Fibroblast of villous mesenchyme (primary cell): ENCODE data around the gene FAM13A. TPM values are rescaled to one million over a fixed set of nuclear protein-coding genes. Genes with fewer than 3 reads are reported as not detected.

ENCODE experiments used
- DNase-seq: peaks from one replicate; pipeline ENCODE4 v3.0.0-alpha.2; 2010; ENCODE audit warnings: low read depth
- H3K4me3 ChIP-seq: 2 replicates; pipeline ENCODE4 v1.5.1; 2011; ENCODE audit warnings: low read depth, mild to moderate bottlenecking, low read length
- CTCF ChIP-seq: IDR thresholded peaks from 2 replicates; pipeline ENCODE4 v1.5.1; 2012; ENCODE audit warnings: low read depth, mild to moderate bottlenecking, low read length; ENCODE audit not compliant: insufficient read depth
- total RNA-seq: library from RNA; depleted of rRNA; stranded (reverse); fragments of >200 nt; gene quantifications from 2 replicates; pipeline ENCODE4 v1.2.3, GENCODE V29; 2012

FAM13A gene
- total RNA-seq, 1 donor, result 34.1 TPM

DNA sequence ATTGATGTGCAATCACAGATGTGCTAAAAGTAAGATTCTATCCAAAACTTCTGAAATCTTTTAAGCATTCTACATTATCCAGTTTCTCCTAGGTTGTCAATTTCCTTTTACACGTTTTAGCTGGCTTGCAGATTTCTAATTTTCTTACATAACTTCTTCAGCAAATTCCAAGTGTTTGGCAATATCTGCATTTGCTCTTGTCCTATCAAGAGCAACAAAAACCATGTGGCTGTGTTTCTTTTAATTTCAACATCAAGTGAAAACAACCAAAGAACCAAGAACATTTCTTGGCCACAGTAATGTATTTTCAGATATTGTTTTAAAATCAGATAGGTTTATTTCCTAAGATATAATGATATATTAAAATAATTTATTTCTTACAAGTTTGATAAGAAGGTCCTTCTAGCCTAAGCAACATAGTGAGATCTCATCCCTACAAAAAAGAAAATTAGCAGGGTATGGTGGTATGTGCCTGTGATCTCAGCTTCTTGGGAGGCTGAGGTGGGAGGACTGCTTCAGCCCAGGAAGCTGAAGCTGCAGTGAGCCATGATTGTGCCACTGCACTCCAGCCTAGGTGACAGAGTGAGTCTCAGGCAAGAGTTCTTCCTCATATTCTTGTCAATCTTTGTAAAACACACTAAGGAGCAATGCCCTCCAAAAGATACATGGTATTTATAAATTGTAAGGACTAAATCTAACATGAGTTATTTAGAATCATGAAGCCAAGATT lies 228.0 kb downstream of the FAM13A start:
- H3K4me3 ChIP-seq, result no peak overlapping the region
- peak; percentile 80 for DNase-seq
- no peak for TF ChIP-seq CTCF

GRCh38 chr4:88827442-88827841 lies 229.5 kb downstream of the FAM13A start:
- no peak for TF ChIP-seq CTCF
- H3K4me3 ChIP-seq, result no peak overlapping the region
- DNase-seq, result no peak

DNA sequence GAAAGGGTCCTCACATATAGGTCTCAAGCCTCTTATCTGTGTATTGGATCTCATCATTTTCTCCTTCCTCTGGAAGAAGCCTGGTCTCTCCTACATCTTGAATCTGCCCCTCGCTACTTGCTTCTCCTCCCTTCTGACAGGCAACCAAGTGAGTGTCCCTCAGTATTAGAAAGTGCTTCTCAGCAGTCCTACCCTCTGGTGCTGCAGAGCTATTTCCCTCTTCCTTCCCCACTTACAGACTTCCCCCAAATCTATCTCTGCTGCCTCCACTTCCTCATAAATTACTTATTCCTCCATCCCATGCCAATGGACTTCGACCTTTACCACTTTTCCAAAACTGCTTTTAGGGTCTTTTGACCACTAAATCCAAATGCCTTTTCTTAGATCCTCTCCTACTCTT lies 230.2 kb downstream of the FAM13A start:
- no peak overlapping the region for H3K4me3 ChIP-seq
- no peak for TF ChIP-seq CTCF
- no peak for DNase-seq

GRCh38 chr4:88825931-88826330 lies 231.1 kb downstream of the FAM13A start:
- TF ChIP-seq CTCF, result no peak
- DNase-seq, result no peak
- H3K4me3 ChIP-seq, result no peak overlapping the region

DNA sequence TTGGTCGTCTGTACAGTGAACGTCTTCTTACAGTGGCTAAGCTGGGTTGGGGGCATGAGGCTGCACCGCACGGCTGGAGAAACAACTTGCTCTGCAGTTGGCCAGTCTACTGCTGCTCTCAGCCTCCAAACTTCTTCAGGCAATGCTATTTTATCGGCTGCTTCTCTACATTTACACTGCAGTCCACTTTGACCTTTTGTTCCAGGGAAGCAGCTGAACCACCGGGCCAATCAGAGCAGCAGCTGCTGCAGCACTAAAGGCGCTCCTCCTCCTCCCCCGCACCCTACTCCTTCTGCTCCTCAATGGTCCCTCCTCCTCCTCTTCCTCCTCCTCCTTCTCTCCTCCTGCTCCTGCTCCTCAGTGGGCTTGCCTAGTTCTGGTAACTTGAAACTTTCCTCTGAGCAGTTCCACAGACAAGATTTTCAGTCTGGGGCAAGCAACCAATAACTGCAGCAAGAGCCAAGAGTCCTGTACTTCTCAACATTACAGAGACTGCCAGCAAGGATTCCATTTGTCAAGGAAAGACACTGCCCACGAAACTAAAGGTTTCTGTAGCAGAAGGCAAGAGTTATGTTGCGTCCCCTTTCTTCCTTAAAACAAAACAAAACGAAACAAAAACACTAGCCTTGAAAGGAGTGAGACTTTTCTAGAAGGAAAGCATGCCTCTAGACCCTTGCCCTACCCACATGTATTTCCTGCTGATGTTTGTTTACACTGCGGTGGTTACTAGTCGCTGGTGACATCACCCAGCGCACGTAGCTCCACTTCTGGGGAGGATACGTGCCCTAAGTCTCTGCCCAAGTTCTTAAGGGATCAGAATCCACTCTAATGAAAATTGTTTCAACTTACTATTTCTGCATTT lies 233.7 kb downstream of the FAM13A start:
- peak overlapping the region; percentile 70 for H3K4me3 ChIP-seq
- no peak for TF ChIP-seq CTCF
- DNase-seq, result peak; percentile 99

DNA sequence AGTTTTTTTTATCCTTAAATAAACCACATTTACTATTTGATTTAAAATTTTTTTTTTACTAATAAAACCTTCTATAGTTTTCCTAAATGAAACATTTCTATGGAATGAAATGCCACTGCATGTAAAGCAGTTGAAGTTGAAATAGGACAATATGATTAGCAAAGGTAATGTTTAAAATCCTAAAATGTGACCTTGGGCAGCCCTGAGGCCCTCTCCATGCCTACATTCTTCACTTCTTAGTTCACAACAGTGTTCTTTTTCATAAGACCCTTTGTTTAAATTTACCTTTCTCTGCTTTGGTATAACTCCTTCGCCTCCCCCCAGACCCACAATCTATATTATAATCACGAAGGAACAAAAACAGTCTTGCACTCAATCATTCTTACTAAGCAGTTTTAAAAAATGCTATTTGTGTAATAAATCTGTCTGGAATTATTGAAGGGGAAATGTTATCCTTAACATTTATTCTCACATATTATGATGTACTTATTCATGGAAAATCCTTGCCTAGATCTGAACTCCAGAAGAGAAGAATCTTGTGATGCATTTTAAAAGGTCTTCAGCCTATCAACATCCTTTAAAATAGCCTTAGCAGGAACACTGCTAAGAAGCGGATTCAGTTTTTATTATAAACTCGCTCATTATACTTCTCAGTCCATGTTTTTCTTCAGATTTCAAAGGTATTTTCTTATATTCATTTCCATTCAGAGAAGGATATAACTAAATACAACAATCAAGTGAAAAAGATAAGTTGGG lies 234.8 kb downstream of the FAM13A start:
- no peak for DNase-seq
- H3K4me3 ChIP-seq, result peak overlapping the region; percentile 70
- TF ChIP-seq CTCF, result no peak
